Activated naive CD4-positive, alpha-beta T cell treated with anti-CD3 and anti-CD28 coated beads, Interleukin-2, amount 50 U/mL, for 24 hours (primary cell): ENCODE results near the gene POLR1A.

Source experiments
- H3K27ac Mint-ChIP-seq: one replicate; pipeline ENCODE4 v1.8.0; 2021; ENCODE audit warnings: mild to moderate bottlenecking, mixed read lengths
- H3K27me3 Mint-ChIP-seq: one replicate; pipeline ENCODE4 v1.8.0; 2021; ENCODE audit warnings: mixed read lengths
- H3K36me3 Mint-ChIP-seq: one replicate; pipeline ENCODE4 v1.8.0; 2021; ENCODE audit warnings: mixed read lengths
- H3K4me1 Mint-ChIP-seq: one replicate; pipeline ENCODE4 v1.8.0; 2021; ENCODE audit warnings: mixed read lengths
- H3K4me3 Mint-ChIP-seq: one replicate; pipeline ENCODE4 v1.8.0; 2021; ENCODE audit warnings: mild to moderate bottlenecking, mixed read lengths
- H3K9me3 Mint-ChIP-seq: one replicate; pipeline ENCODE4 v1.8.0; 2021; ENCODE audit warnings: mixed read lengths

The POLR1A gene

GRCh38 chr2:86038291-86039081 is 67.2 kb downstream of the POLR1A start:
- Mint-ChIP-seq H3K36me3 (peaks cover 26% of the 10 kb centered on the region), H3K27me3 (no peaks in the 10 kb centered on the region)

DNA sequence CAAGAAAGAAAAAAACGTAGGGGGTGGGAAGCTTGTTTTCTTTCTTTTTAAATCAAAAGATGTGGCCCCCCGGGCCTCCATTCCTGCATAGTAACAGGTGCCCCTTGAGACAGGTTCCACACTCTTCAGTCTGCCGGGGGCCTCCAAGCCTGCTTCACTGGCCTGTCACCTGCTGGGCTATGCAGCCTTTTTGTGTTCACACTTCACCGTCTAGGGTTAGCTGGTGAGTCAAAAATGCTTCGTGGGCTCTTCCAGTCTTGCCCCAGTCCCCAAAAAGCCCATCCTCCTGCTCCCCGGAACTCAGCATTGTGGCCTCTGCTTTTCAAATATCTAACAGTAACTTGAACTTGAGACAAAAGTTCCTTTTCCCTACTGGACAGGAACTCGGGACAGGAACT is 67.9 kb downstream of the POLR1A start:
- peak overlapping the region; percentile 80 for H3K4me3 Mint-ChIP-seq
- peaks cover 24% of the 10 kb centered on the region for H3K36me3 Mint-ChIP-seq
- H3K27me3 Mint-ChIP-seq = no peaks in the 10 kb centered on the region
- H3K27ac Mint-ChIP-seq = peak overlapping the region; percentile 97
- H3K9me3 Mint-ChIP-seq = no peaks in the 10 kb centered on the region
- H3K4me1 Mint-ChIP-seq = peaks cover 97% of the 10 kb centered on the region

More at GRCh38 chr2:86038291-86039081, 67.2 kb downstream of the POLR1A start:
- H3K27ac Mint-ChIP-seq = peak overlapping the region; percentile 97
- H3K9me3 Mint-ChIP-seq = no peaks in the 10 kb centered on the region
- peak overlapping the region; percentile 80 for H3K4me3 Mint-ChIP-seq
- peaks cover 95% of the 10 kb centered on the region for H3K4me1 Mint-ChIP-seq

DNA sequence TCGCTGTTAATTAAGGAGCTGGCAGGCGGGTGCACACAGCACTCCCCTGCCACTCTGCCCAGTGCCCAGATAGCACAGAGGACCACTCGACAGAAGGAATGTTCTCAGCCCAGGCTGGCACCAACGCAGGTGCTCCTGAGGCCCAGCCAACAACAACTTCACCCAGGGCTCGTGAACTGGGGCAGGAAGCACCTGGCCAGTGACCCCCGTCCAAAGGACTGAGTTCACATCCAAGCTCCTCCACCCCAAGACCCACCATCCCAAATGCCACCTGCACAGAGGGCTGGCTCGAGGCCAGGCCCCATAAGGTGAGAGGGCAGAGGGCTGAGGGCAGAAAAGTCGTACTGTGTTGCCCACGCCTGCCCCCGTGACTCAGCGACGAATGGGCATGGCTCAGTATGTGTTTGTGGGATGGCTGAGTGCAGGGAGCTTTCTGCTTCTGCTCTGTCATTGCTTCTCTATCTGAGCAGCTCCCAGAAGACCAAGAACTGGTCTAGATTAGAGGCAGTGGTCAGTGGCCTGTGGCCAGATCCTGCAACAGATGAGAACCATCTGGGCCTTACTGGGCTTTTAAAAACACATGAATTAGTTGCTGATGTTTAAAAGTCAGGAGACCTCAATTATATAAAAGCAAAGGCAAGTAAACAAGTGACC is 68.4 kb downstream of the POLR1A start:
- Mint-ChIP-seq H3K27me3 (no peaks in the 10 kb centered on the region), H3K4me1 (peaks cover 96% of the 10 kb centered on the region), H3K9me3 (no peaks in the 10 kb centered on the region), H3K27ac (peak overlapping the region; percentile 89), H3K36me3 (peaks cover 20% of the 10 kb centered on the region), H3K4me3 (peak overlapping the region; percentile 80)

- H3K27me3 Mint-ChIP-seq = no peaks in the 10 kb centered on the region
- H3K9me3 Mint-ChIP-seq = no peaks in the 10 kb centered on the region
- H3K27ac Mint-ChIP-seq = peak overlapping the region; percentile 89
- H3K4me3 Mint-ChIP-seq = peak overlapping the region; percentile 80
- peaks cover 94% of the 10 kb centered on the region for H3K4me1 Mint-ChIP-seq
- H3K36me3 Mint-ChIP-seq = peaks cover 22% of the 10 kb centered on the region
Measured at GRCh38 chr2:86036669-86037138, 69.0 kb downstream of the POLR1A start.

GRCh38 chr2:86035883-86036668 is 69.6 kb downstream of the POLR1A start:
- Mint-ChIP-seq H3K4me1 (peaks cover 89% of the 10 kb centered on the region), H3K27me3 (no peaks in the 10 kb centered on the region), H3K36me3 (peaks cover 26% of the 10 kb centered on the region), H3K27ac (peak overlapping the region; percentile 89), H3K9me3 (no peaks in the 10 kb centered on the region), H3K4me3 (peak overlapping the region; percentile 80)

GRCh38 chr2:86035376-86035882 is 70.3 kb downstream of the POLR1A start:
- Mint-ChIP-seq H3K4me3 (peak overlapping the region; percentile 80), H3K4me1 (peaks cover 86% of the 10 kb centered on the region), H3K36me3 (peaks cover 30% of the 10 kb centered on the region), H3K27ac (peak overlapping the region; percentile 89), H3K9me3 (no peaks in the 10 kb centered on the region), H3K27me3 (no peaks in the 10 kb centered on the region)

DNA sequence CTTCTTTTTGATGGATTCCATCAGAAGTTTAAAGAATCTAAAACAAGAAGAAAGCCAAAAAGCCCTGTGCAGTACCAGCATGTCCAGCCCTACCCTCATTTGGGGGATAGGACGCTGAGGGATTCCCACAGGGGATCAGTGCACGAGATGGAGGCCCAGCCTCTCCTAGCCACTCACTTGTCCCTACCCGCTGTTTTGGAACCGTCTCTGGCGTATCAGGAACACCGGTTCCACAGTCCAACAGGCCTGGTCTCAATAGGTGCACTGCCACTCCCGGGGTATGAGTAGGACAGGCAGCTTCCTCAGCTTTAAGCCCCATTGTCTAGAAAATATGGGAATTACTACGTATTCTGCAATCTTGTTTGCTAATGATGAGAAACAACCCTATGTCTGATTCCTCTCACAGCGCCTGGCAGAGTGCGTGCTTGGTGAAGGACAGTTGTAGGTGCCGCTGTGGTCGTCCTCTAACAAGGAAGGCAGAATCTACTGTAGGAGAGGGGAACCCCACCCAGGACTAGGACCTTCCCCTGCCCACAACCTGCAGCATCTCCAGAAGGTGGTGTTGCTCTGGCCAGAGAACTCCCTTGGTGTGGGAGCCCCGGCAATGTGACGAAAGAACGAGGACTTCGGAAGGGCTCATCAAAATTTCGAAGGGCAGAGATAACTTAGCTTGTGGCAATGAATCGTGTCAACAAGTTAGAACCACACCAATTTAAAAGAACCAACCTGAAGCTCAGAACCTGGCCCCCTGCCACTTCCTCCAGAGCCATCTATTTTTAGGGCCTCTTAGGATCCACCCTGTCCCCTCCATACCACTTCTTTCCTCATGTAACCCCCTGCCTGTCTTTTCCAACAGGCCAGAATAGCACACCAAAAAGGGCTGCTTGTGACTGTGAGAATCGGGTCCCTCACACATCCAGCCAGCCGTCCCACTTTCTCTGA is 71.7 kb downstream of the POLR1A start:
- no peaks in the 10 kb centered on the region for H3K9me3 Mint-ChIP-seq
- H3K4me3 Mint-ChIP-seq = peak overlapping the region; percentile 51
- H3K36me3 Mint-ChIP-seq = peaks cover 34% of the 10 kb centered on the region
- no peaks in the 10 kb centered on the region for H3K27me3 Mint-ChIP-seq
- peaks cover 72% of the 10 kb centered on the region for H3K4me1 Mint-ChIP-seq
- peak overlapping the region; percentile 81 for H3K27ac Mint-ChIP-seq

- Mint-ChIP-seq H3K4me3 (no peak overlapping the region), H3K27ac (no peak overlapping the region), H3K9me3 (no peaks in the 10 kb centered on the region), H3K4me1 (peaks cover 62% of the 10 kb centered on the region), H3K36me3 (peaks cover 33% of the 10 kb centered on the region), H3K27me3 (no peaks in the 10 kb centered on the region)
Measured at GRCh38 chr2:86032861-86033595, 72.7 kb downstream of the POLR1A start.

DNA sequence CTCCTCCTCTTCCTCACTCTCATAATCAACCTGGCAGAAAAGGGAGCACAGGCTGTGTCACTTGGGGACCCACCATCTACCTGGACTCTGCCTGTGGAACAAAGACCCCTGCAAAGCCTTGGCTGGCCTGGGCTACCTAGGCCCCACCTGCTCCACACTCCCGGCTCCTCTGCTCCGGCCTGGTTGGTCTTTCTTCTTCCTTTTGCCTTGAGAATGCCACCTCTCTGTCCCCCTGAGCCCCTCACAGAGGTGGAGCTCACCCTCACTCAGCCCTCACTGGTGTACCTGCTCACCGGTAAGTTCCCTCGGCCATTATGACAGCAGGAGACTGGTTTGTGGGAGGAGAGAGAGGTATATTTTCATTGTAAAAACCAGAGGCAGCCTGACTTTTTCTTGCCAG is 74.1 kb downstream of the POLR1A start:
- H3K4me1 Mint-ChIP-seq = peaks cover 47% of the 10 kb centered on the region
- H3K27ac Mint-ChIP-seq = peak overlapping the region; percentile 84
- H3K36me3 Mint-ChIP-seq = peaks cover 33% of the 10 kb centered on the region
- H3K4me3 Mint-ChIP-seq = no peak overlapping the region
- H3K9me3 Mint-ChIP-seq = no peaks in the 10 kb centered on the region
- H3K27me3 Mint-ChIP-seq = no peaks in the 10 kb centered on the region

DNA sequence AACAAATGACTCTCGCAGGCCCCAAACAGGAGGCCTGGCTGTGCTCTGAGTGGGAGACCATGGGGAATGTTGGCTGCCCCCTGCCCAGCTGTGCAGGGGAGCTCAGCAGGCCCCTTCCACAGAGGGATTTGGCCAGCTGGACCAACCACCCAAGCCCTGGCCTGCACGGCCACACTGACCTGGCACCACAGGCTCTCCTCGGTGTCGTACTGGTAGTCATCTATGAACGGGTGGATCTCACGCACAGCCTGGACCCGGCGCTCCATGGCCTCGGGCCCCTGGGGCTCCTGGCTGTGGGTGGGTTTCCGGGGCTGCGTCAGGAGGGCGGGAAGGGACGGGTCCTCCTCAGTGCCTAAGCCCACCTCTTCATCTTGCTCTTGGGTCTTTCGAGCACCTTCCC is 74.5 kb downstream of the POLR1A start:
- Mint-ChIP-seq H3K4me1 (peaks cover 43% of the 10 kb centered on the region), H3K36me3 (peaks cover 33% of the 10 kb centered on the region), H3K27me3 (no peaks in the 10 kb centered on the region), H3K27ac (peak overlapping the region; percentile 84), H3K4me3 (no peak overlapping the region), H3K9me3 (no peaks in the 10 kb centered on the region)

GRCh38 chr2:86029873-86030272 is 75.8 kb downstream of the POLR1A start:
- no peaks in the 10 kb centered on the region for H3K27me3 Mint-ChIP-seq
- peaks cover 30% of the 10 kb centered on the region for H3K4me1 Mint-ChIP-seq
- no peaks in the 10 kb centered on the region for H3K9me3 Mint-ChIP-seq
- no peak overlapping the region for H3K4me3 Mint-ChIP-seq
- peaks cover 26% of the 10 kb centered on the region for H3K36me3 Mint-ChIP-seq
- no peak overlapping the region for H3K27ac Mint-ChIP-seq

DNA sequence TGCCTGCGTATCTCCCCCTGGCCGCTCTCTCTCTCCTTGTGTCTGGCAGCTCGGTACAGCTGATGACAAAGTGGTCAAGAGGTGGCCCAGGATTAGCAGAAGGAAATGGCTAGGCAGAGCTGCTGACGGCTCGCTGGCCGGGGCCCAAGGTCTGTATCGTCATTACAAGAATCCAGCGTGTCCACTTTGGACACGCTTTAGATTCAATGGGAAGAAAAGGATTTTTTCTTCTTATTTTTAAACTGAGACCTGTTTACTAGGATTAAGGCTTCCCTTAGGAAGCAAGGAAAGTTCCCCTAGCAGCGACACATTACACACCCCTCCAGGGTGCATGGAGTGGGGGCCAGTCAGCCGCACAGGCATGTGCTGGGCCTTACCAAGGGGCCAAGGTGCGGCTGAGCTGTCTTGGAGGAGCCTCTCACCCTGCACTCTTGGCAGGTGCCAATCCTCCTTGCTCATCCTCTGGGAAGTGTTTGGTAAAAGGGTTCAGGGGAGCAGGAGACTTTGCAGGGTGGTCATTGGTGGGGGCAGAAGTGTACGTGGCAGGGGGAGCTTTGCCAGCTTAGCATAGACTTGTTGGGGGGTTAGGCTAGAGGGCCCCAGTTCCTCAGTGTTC is 76.8 kb downstream of the POLR1A start:
- H3K36me3 Mint-ChIP-seq = peaks cover 26% of the 10 kb centered on the region
- H3K4me3 Mint-ChIP-seq = no peak overlapping the region
- H3K4me1 Mint-ChIP-seq = peaks cover 20% of the 10 kb centered on the region
- H3K27ac Mint-ChIP-seq = no peak overlapping the region
- no peaks in the 10 kb centered on the region for H3K27me3 Mint-ChIP-seq
- H3K9me3 Mint-ChIP-seq = no peaks in the 10 kb centered on the region

DNA sequence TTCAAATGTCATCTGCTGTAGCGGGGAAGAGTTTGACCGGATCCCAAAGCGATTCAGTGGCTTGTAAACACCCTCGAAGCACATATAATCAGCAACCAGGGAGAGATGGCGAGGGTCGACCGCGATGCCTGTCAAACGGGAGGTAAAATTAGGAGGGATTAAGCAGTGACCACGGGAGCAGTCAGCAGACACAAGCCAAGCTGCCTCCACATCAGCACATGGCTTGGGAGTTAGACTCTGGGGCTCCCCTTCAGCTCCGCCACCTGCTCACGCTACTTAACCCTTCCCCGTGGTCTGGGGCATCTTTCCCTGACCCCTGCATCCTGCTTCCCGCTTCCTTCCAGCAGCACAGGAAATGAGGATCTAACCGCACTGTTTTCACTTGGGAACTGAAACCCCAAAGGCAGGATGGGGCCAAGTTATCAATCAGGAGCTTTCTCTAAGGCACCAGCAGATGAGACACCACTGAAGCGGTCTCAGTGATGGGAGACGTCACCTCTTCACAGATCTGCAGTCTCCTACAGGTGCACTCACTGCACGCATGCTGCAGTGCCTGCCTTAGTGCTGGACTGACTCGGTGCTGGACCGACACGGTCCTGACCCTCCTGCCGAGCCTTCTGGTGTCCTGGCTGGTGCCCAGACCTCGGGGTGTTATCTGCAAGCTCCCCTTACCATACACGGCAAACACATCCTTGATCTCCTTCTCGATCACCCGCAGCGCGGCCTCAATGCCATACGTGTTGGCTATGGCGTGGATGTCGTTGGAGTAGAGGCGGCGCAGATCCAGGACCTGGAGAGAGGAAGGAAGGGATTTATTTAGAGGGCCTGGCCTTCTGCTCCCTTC is 77.5 kb downstream of the POLR1A start:
- no peaks in the 10 kb centered on the region for H3K9me3 Mint-ChIP-seq
- H3K27me3 Mint-ChIP-seq = no peaks in the 10 kb centered on the region
- no peak overlapping the region for H3K27ac Mint-ChIP-seq
- peaks cover 14% of the 10 kb centered on the region for H3K4me1 Mint-ChIP-seq
- peaks cover 26% of the 10 kb centered on the region for H3K36me3 Mint-ChIP-seq
- no peak overlapping the region for H3K4me3 Mint-ChIP-seq
